ENCODE data around the gene NFE2L2. TPM values are rescaled to one million over a fixed set of nuclear protein-coding genes. Genes with fewer than 3 reads are reported as not detected.

NFE2L2 gene
- total RNA-seq, 1 donor from 2014 or later = 105 TPM

- H3K27me3 ChIP-seq = no peaks in the 10 kb centered on the region
- no peaks in the 10 kb centered on the region for H3K4me1 ChIP-seq
- ATAC-seq = no peak
- H3K9me3 ChIP-seq = no peaks in the 10 kb centered on the region
- DNase-seq = no peak
- no peak for TF ChIP-seq CTCF (IDR thresholded peaks at IDR 0.05)
- intact Hi-C loops (cut with DNase I) = no loop called here
- H3K27ac ChIP-seq = no peak overlapping the region
- H3K36me3 ChIP-seq = no peaks in the 10 kb centered on the region
- H3K4me3 ChIP-seq = no peak overlapping the region
Measured at GRCh38 chr2:177291701-177292100, 27.2 kb upstream of the NFE2L2 start.

- H3K4me3 ChIP-seq = no peak overlapping the region
- TF ChIP-seq CTCF (IDR thresholded peaks at IDR 0.05) = no peak
Measured at GRCh38 chr2:177289824-177290628, 25.5 kb upstream of the NFE2L2 start.

GRCh38 chr2:177287814-177288213 lies 23.3 kb upstream of the NFE2L2 start:
- TF ChIP-seq CTCF (IDR thresholded peaks at IDR 0.05) = no peak
- DNase-seq (no peak), ATAC-seq (no peak)
- H3K27me3 ChIP-seq = no peaks in the 10 kb centered on the region
- no peak overlapping the region for H3K27ac ChIP-seq
- H3K36me3 ChIP-seq = no peaks in the 10 kb centered on the region
- H3K4me3 ChIP-seq = no peak overlapping the region
- H3K9me3 ChIP-seq = no peaks in the 10 kb centered on the region
- no peaks in the 10 kb centered on the region for H3K4me1 ChIP-seq
- intact Hi-C loops (cut with DNase I) = no loop called here

More at GRCh38 chr2:177289824-177290628, 25.5 kb upstream of the NFE2L2 start:
- no peak overlapping the region for H3K27ac ChIP-seq
- no peak for ATAC-seq
- no peaks in the 10 kb centered on the region for H3K9me3 ChIP-seq
- H3K36me3 ChIP-seq = no peaks in the 10 kb centered on the region
- H3K27me3 ChIP-seq = no peaks in the 10 kb centered on the region
- DNase-seq = no peak
- no peaks in the 10 kb centered on the region for H3K4me1 ChIP-seq
- intact Hi-C loops (cut with DNase I) = no loop called here

- intact Hi-C loops (cut with DNase I) = no loop called here
- Histone ChIP-seq H3K36me3 (no peaks in the 10 kb centered on the region), H3K27ac (no peak overlapping the region), H3K27me3 (no peaks in the 10 kb centered on the region), H3K4me3 (no peak overlapping the region), H3K4me1 (no peaks in the 10 kb centered on the region), H3K9me3 (no peaks in the 10 kb centered on the region)
- DNase-seq = no peak
- no peak for ATAC-seq
- TF ChIP-seq CTCF (IDR thresholded peaks at IDR 0.05) = no peak
Measured at GRCh38 chr2:177285892-177286715, 21.6 kb upstream of the NFE2L2 start.

GRCh38 chr2:177284531-177284930 lies 20.0 kb upstream of the NFE2L2 start:
- Histone ChIP-seq H3K4me3 (no peak overlapping the region), H3K36me3 (no peaks in the 10 kb centered on the region), H3K27me3 (no peaks in the 10 kb centered on the region), H3K9me3 (no peaks in the 10 kb centered on the region), H3K27ac (no peak overlapping the region), H3K4me1 (no peaks in the 10 kb centered on the region)
- ATAC-seq = no peak
- no peak for DNase-seq
- no peak for TF ChIP-seq CTCF (IDR thresholded peaks at IDR 0.05)
- intact Hi-C loops (cut with DNase I) = no loop called here

All from upper lobe of right lung (tissue), 1 donor.